GM12878 (cell line): ENCODE data around the gene MBD3L2B. TPM values are rescaled to one million over a fixed set of nuclear protein-coding genes. Genes with fewer than 3 reads are reported as not detected.
"Not testable (repeated sequence)": the region's sequence is repeated elsewhere in the genome, so short reads cannot be mapped to it uniquely, and the experiment has no call there.

Source experiments
- ATAC-seq: fragments of 200-7000 bp; cut with Tn5 transposase; 3 replicates; pipeline ENCODE4 v1.9.1; 2020; ENCODE audit warnings: mild to moderate bottlenecking, moderate library complexity
- BruUV-seq: library from RNA; stranded (reverse); fragments of 400-500 nt; replicated peaks from 2 replicates; lab custom pipeline; 2021; lab: Mats Ljungman, UMichigan
- CTCF ChIA-PET: fragments of 300-600 bp; sonication (Branson Sonifier 250); formaldehyde crosslinking; extraction: SDS; loops from one replicate; lab custom pipeline; 2021; ENCODE audit warnings: inconsistent platforms; lab: Yijun Ruan, JAX
- POLR2A ChIA-PET: fragments of 350-600 bp; formaldehyde crosslinking; extraction: SDS; loops from one replicate; lab custom pipeline; 2021; ENCODE audit warnings: inconsistent platforms; lab: Charles Lee
- RAD21 ChIA-PET: fragments of 300-600 bp; sonication (Branson Sonifier 250); formaldehyde crosslinking; loops from one replicate; lab custom pipeline; 2023; ENCODE audit warnings: antibody characterized with exemption; ENCODE audit not compliant: unreplicated experiment; lab: Charles Lee
- SMC1A ChIA-PET: fragments of 300-600 bp; sonication (Branson Sonifier 250); formaldehyde crosslinking; loops from one replicate; lab custom pipeline; 2023; ENCODE audit not compliant: unreplicated experiment, uncharacterized antibody; lab: Charles Lee
- DNase-seq: peaks from one replicate; pipeline ENCODE4 v3.0.0-alpha.2; 2011; ENCODE audit warnings: low read depth, low spot score
- FAIRE-seq: peaks from 3 replicates; lab custom pipeline; 2011; peaks lifted over from hg19 to GRCh38; lab: Jason Lieb, UNC
- H2AFZ ChIP-seq: 2 replicates; pipeline ENCODE4 v1.6.0; 2011; ENCODE audit warnings: low read depth, low read length, control low read depth; ENCODE audit not compliant: control insufficient read depth
- H3K27ac ChIP-seq: 2 replicates; pipeline ENCODE4 v1.5.1; 2011; ENCODE audit warnings: control low read depth; ENCODE audit not compliant: control insufficient read depth, insufficient read depth
- H3K27me3 ChIP-seq, 2 experiments: replicated peaks in 1 of 2; 2 replicates each; pipeline versions ENCODE4 v1.6.0 to v1.6.1; 2011; ENCODE audit warnings: low read length in 1 of 2; ENCODE audit not compliant: control insufficient read depth in 2 of 2, insufficient read depth in 2 of 2
- H3K36me3 ChIP-seq, 2 experiments: 2 replicates each; pipeline ENCODE4 v1.5.1; 2011; ENCODE audit warnings: low read length in 1 of 2; ENCODE audit not compliant: control insufficient read depth in 2 of 2, insufficient read depth in 2 of 2
- H3K4me1 ChIP-seq: 2 replicates; pipeline ENCODE4 v1.6.1; 2011; ENCODE audit warnings: mild to moderate bottlenecking, low read length, moderate library complexity, mixed read lengths; ENCODE audit not compliant: control insufficient read depth, insufficient read depth
- H3K4me2 ChIP-seq: 2 replicates; pipeline ENCODE4 v1.6.0; 2011; ENCODE audit warnings: control low read depth; ENCODE audit not compliant: control insufficient read depth, insufficient read depth
- H3K4me3 ChIP-seq: fragments of 200-600 bp; sonication (generic); 2 replicates; pipeline ENCODE4 v1.5.1; 2016
- H3K79me2 ChIP-seq: 2 replicates; pipeline ENCODE4 v1.6.0; 2011; ENCODE audit warnings: low read length; ENCODE audit not compliant: control insufficient read depth, insufficient read depth
- H3K9ac ChIP-seq: 2 replicates; pipeline ENCODE4 v1.8.0; 2011; ENCODE audit warnings: low read length, control low read depth, mixed read lengths; ENCODE audit not compliant: control insufficient read depth, insufficient read depth
- H3K9me3 ChIP-seq: replicated peaks from 3 replicates; pipeline ENCODE4 v1.5.1; 2011; ENCODE audit warnings: mild to moderate bottlenecking, low read length; ENCODE audit not compliant: control insufficient read depth, insufficient read depth
- H4K20me1 ChIP-seq: 2 replicates; pipeline ENCODE4 v1.6.0; 2011; ENCODE audit not compliant: control insufficient read depth, insufficient read depth
- RAD21 ChIP-seq: IDR thresholded peaks from 2 replicates; pipeline ENCODE4 v1.6.1; 2011; ENCODE audit warnings: mild to moderate bottlenecking, low read depth, low read length, moderate library complexity; ENCODE audit not compliant: insufficient read depth
- SP1 ChIP-seq: IDR thresholded peaks from one replicate; pipeline ENCODE4 v1.6.1; 2011; ENCODE audit warnings: low read depth, low read length
- WGBS: methylation state at CpG from one replicate; pipeline ENCODE4 v1.1.6; 2016; ENCODE audit warnings: low lambda C conversion rate; ENCODE audit not compliant: insufficient replicate concordance, insufficient coverage; ENCODE audit errors: missing lambda C conversion rate; 5-methylcytosine and 5-hydroxymethylcytosine counted together
- in situ Hi-C: fragments of 300-500 bp; cut with MboI; formaldehyde crosslinking; loops from 9 replicates; pipeline ENCODE4 v1.14.3; 2018; ENCODE audit warnings: mixed read lengths
- intact Hi-C: fragments of 100-400 bp; cut with micrococcal nuclease; formaldehyde crosslinking; loops from one replicate; pipeline ENCODE4 v1.14.2; 2022; ENCODE audit not compliant: unreplicated experiment
- polyA plus RNA-seq, 11 experiments: library from polyadenylated mRNA; depleted of rRNA in 4 of 11; unstranded in 6 of 11; stranded (reverse) in 5 of 11; fragments of >200 nt; fragmentation: Nextera tagmentation in 4 of 11; fragmentation: Illumina TruSeq in 1 of 11; extraction: Ambion mirVana in 4 of 11; extraction: Trizol in 1 of 11; gene quantifications; 1 replicate in 1 of 11; 2 replicates in 10 of 11; pipeline versions ENCODE4 v1.2.1 to v1.2.3, GENCODE V29; 2011 to 2016; ENCODE audit warnings: inconsistent platforms in 2 of 11, missing spikeins in 2 of 11, low read depth in 1 of 11
- total RNA-seq, 4 experiments: library from RNA; depleted of rRNA in 3 of 4; stranded (reverse); fragments of >200 nt in 3 of 4; fragmentation: Illumina TruSeq in 1 of 4; extraction: Trizol in 1 of 4; gene quantifications; 2 replicates each; pipeline versions ENCODE4 v1.2.1 to v1.2.3, GENCODE V29; 2013 to 2021
- TF ChIP-seq, protein P1 (sequence below): fragments of 450-650 bp; IDR thresholded peaks from 2 replicates; pipeline ENCODE4 v1.6.1; 2017; ENCODE audit warnings: mild to moderate bottlenecking
- TF ChIP-seq, protein P2 (sequence below): fragments of 450-650 bp; IDR thresholded peaks from 2 replicates; pipeline ENCODE4 v1.6.1; 2016; ENCODE audit warnings: mild to moderate bottlenecking
- TF ChIP-seq, protein P3 (sequence below), 3 experiments: IDR thresholded peaks in 2 of 3; conservative IDR thresholded peaks in 1 of 3; 2 replicates each; pipeline ENCODE4 v1.5.1; 2011; ENCODE audit warnings: low read depth in 3 of 3, low read length in 3 of 3, mild to moderate bottlenecking in 3 of 3, control low read depth in 2 of 3, moderate library complexity in 2 of 3, inconsistent platforms in 1 of 3, mixed read lengths in 1 of 3; ENCODE audit not compliant: control insufficient read depth in 2 of 3, insufficient read depth in 1 of 3; ENCODE audit errors: extremely low read depth in 1 of 3

Gene MBD3L2B
- total and polyA plus RNA-seq, 10 of the 15 experiments (the other 5 are each of a cell fraction or from before 2014, with no cell fraction given): 0.10 TPM; not detected in 9

DNA sequence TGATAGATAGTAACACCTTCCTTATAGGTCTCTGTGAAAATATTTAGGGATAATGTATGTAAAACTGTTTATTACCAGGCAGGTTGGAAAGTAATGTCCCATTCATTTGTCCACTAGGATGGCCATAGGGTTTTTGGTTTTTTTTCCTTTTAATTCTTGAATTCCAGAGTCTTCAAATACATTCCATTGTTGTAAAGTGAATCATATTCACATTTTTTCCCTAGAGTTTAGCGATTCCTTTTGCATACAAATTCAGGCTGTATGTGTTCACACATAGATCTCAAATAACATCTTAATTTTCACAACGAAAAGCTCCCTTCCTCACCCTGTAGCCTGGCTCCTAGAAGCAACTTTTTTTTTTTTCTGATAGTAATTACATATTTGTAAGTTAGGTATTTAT lies 46.5 kb upstream of the MBD3L2B start (continued):
- TF ChIP-seq, protein P1, sequence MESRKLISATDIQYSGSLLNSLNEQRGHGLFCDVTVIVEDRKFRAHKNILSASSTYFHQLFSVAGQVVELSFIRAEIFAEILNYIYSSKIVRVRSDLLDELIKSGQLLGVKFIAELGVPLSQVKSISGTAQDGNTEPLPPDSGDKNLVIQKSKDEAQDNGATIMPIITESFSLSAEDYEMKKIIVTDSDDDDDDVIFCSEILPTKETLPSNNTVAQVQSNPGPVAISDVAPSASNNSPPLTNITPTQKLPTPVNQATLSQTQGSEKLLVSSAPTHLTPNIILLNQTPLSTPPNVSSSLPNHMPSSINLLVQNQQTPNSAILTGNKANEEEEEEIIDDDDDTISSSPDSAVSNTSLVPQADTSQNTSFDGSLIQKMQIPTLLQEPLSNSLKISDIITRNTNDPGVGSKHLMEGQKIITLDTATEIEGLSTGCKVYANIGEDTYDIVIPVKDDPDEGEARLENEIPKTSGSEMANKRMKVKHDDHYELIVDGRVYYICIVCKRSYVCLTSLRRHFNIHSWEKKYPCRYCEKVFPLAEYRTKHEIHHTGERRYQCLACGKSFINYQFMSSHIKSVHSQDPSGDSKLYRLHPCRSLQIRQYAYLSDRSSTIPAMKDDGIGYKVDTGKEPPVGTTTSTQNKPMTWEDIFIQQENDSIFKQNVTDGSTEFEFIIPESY: no peak
- TF ChIP-seq, protein P2, sequence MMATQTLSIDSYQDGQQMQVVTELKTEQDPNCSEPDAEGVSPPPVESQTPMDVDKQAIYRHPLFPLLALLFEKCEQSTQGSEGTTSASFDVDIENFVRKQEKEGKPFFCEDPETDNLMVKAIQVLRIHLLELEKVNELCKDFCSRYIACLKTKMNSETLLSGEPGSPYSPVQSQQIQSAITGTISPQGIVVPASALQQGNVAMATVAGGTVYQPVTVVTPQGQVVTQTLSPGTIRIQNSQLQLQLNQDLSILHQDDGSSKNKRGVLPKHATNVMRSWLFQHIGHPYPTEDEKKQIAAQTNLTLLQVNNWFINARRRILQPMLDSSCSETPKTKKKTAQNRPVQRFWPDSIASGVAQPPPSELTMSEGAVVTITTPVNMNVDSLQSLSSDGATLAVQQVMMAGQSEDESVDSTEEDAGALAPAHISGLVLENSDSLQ: no peak
- TF ChIP-seq SP1: no peak

DNA sequence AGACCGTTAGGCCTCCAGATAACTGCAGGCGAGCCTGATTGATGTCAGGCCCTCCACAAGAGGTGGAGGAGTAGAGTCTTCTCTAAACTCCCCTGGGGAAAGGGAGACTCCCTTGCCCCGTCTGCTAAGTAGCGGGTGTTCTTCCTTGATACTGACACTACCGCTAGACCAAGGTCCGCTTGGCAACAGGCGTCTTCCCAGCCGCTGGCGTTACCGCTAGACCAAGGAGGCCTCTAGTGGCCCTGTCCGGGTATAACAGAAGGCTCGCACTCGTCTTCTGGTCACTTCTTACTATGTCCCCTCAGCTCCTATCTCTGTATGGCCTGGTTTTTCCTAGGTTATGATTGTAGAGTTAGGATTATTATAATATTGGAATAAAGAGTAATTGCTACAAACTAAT lies 45.9 kb upstream of the MBD3L2B start:
- H3K36me3 ChIP-seq, H2AFZ ChIP-seq, H3K4me3 ChIP-seq, intact Hi-C loops, BruUV-seq, RAD21 ChIA-PET, SMC1A ChIA-PET, H3K27ac ChIP-seq, in situ Hi-C loops, ATAC-seq, H3K9me3 ChIP-seq, H3K4me2 ChIP-seq, H3K9ac ChIP-seq, FAIRE-seq, CTCF ChIA-PET, H3K27me3 ChIP-seq, H4K20me1 ChIP-seq, POLR2A ChIA-PET, H3K4me1 ChIP-seq, DNase-seq: not testable (repeated sequence)
- 57% methylated on average over 13 of the region's 13 CpGs for WGBS
- H3K79me2 ChIP-seq: peaks cover 12% of the 10 kb centered on the region
- TF ChIP-seq, protein P3, sequence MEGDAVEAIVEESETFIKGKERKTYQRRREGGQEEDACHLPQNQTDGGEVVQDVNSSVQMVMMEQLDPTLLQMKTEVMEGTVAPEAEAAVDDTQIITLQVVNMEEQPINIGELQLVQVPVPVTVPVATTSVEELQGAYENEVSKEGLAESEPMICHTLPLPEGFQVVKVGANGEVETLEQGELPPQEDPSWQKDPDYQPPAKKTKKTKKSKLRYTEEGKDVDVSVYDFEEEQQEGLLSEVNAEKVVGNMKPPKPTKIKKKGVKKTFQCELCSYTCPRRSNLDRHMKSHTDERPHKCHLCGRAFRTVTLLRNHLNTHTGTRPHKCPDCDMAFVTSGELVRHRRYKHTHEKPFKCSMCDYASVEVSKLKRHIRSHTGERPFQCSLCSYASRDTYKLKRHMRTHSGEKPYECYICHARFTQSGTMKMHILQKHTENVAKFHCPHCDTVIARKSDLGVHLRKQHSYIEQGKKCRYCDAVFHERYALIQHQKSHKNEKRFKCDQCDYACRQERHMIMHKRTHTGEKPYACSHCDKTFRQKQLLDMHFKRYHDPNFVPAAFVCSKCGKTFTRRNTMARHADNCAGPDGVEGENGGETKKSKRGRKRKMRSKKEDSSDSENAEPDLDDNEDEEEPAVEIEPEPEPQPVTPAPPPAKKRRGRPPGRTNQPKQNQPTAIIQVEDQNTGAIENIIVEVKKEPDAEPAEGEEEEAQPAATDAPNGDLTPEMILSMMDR (IDR thresholded peaks at IDR 0.05 in 2 of 3, conservative IDR thresholded peaks at IDR 0.05 in 1 of 3; ENCODE audit: control insufficient read depth in 2 of 3, extremely low read depth in 1 of 3, insufficient read depth in 1 of 3, low read depth in 3 of 3, low read length in 3 of 3): peak; percentile 3 to 20 (median 18); a peak in 2 of 6 replicates
- peak; percentile 36; the same call in 1 of the 2 replicates for TF ChIP-seq RAD21
- TF ChIP-seq, protein P1: peak; percentile 99
